Adrenal gland (tissue), 12 donors: Measurements from ENCODE around the gene PGM2. TPM values are rescaled to one million over a fixed set of nuclear protein-coding genes. Genes with fewer than 3 reads are reported as not detected.

Source experiments
- DNase-seq, 7 donors: peaks; one replicate each; pipeline ENCODE4 v3.0.0-alpha.2; 2019 to 2020
- H3K27ac ChIP-seq, 5 donors: fragments of 200-600 bp; sonication (generic) in 4 of 5; 1 replicate in 3 of 5; 2 replicates in 2 of 5; pipeline versions ENCODE4 v1.5.1 to v1.8.0; 2016 to 2020; ENCODE audit warnings: mild to moderate bottlenecking in 1 of 5
- H3K27me3 ChIP-seq: fragments of 200-600 bp; 2 replicates; pipeline ENCODE4 v1.8.0; 2021
- H3K36me3 ChIP-seq, 2 donors: fragments of 200-600 bp; replicated peaks in 1 of 2; 1 replicate in 1 of 2; 2 replicates in 1 of 2; pipeline versions ENCODE4 v1.5.1 to v1.8.0; 2018 to 2022
- H3K4me1 ChIP-seq, 2 donors: fragments of 200-600 bp; replicated peaks in 1 of 2; 1 replicate in 1 of 2; 2 replicates in 1 of 2; pipeline versions ENCODE4 v1.5.1 to v1.8.0; 2018 to 2021
- H3K4me3 ChIP-seq, 4 donors: fragments of 200-600 bp; sonication (generic) in 3 of 4; one replicate each; pipeline ENCODE4 v1.5.1; 2016 to 2018
- H3K9me3 ChIP-seq, 3 donors: fragments of 200-600 bp; sonication (generic) in 1 of 3; replicated peaks in 1 of 3; 1 replicate in 2 of 3; 2 replicates in 1 of 3; pipeline versions ENCODE4 v1.5.1 to v1.8.0; 2016 to 2021
- CTCF ChIP-seq, 6 experiments: fragments of 450-650 bp in 4 of 6; fragments of 200-600 bp in 2 of 6; sonication (generic) in 1 of 6; IDR thresholded peaks; 1 replicate in 5 of 6; 2 replicates in 1 of 6; pipeline versions ENCODE4 v1.5.1 to v1.8.0; 2016 to 2021; ENCODE audit warnings: antibody characterized with exemption in 6 of 6, mild to moderate bottlenecking in 2 of 6, moderate library complexity in 1 of 6
- POLR2A ChIP-seq, 2 donors: fragments of 450-650 bp; IDR thresholded peaks; one replicate each; pipeline ENCODE4 v1.6.1; 2017; ENCODE audit warnings: antibody characterized with exemption in 2 of 2, mild to moderate bottlenecking in 2 of 2, moderate library complexity in 1 of 2
- WGBS, 4 donors: extraction: QIAGEN DNeasy Blood & Tissue Kit in 2 of 4; methylation state at CpG; one replicate each; pipeline versions ENCODE4 v1.1.5 to v1.1.7; 2013 to 2017; 5-methylcytosine and 5-hydroxymethylcytosine counted together
- intact Hi-C, 2 donors: fragments of 100-400 bp; cut with DNase I; formaldehyde crosslinking; loops; one replicate each; pipeline versions ENCODE4 v1.14.1 to v1.15.0; 2022 to 2023
- polyA plus RNA-seq, 3 donors: library from polyadenylated mRNA; stranded (reverse); fragments of 200-250 nt in 2 of 3; fragments of 350-450 nt in 1 of 3; fragmentation: Illumina TruSeq in 1 of 3; extraction: RNeasy Lipid Tissue Mini Kit (QIAGEN cat#74804) in 1 of 3; gene quantifications; one replicate each; pipeline ENCODE4 v1.2.3, GENCODE V29; 2013 to 2014
- total RNA-seq, 9 donors: library from RNA; depleted of rRNA in 4 of 9; stranded (reverse); fragments of >200 nt in 4 of 9; fragments of 120-200 nt in 1 of 9; fragmentation: NEBNext Ultra II Directional in 1 of 9; extraction: Animal tissue kit (Norgen Biotek cat#: 25700) in 1 of 9; gene quantifications; one replicate each; pipeline versions ENCODE4 v1.1.0 to v1.2.4, GENCODE V29; 2013 to 2023
- donor health status: healthy with polysubstance abuse.
- donor health status: Bipolar disorder and iron deficiency.
- donor health status: DM: yes; HTN: yes; CAD: no.
- donor health status: DM: no; HTN: no; CAD: no.
- donor health status: DM: no; HTN: no; CAD: no.
- donor health status: DM: yes; HTN: yes; CAD: no.

Gene PGM2
- total and polyA plus RNA-seq, 12 donors = 6.8 to 59.2 (median 27.2) TPM

GRCh38 chr4:37864786-37865185 lies 38.3 kb downstream of the PGM2 start:
- TF ChIP-seq POLR2A (IDR thresholded peaks at IDR 0.05) (no peak), CTCF (IDR thresholded peaks at IDR 0.05) (no peak)
- DNase-seq = no peak
- H3K36me3 ChIP-seq = peaks cover 0 to 3% of the 10 kb centered on the region in 2 donors
- intact Hi-C loops = no loop called here
- peaks cover 0 to 8% of the 10 kb centered on the region in 2 donors for H3K4me1 ChIP-seq
- H3K9me3 ChIP-seq = no peaks in the 10 kb centered on the region
- H3K27ac ChIP-seq = peak overlapping the region in 1 of 5 donors; percentile 21
- WGBS, 4 donors = 67 to 80% (median 77%) methylated on average over 4 of the region's 4 CpGs
- no peak overlapping the region for H3K4me3 ChIP-seq
- H3K27me3 ChIP-seq = no peaks in the 10 kb centered on the region

GRCh38 chr4:37865450-37865849 lies 39.0 kb downstream of the PGM2 start:
- H3K36me3 ChIP-seq = peaks cover 0 to 3% of the 10 kb centered on the region in 2 donors
- WGBS, 4 donors = 73 to 79% (median 77%) methylated on average over 3 of the region's 3 CpGs
- intact Hi-C loops = no loop called here
- H3K27me3 ChIP-seq = no peaks in the 10 kb centered on the region
- H3K4me3 ChIP-seq = no peak overlapping the region
- TF ChIP-seq POLR2A (IDR thresholded peaks at IDR 0.05) = no peak
- no peak for TF ChIP-seq CTCF (IDR thresholded peaks at IDR 0.05)
- H3K9me3 ChIP-seq = no peaks in the 10 kb centered on the region
- no peak for DNase-seq
- H3K27ac ChIP-seq = peak overlapping the region in 1 of 5 donors; percentile 41
- H3K4me1 ChIP-seq = peaks cover 0 to 8% of the 10 kb centered on the region in 2 donors

GRCh38 chr4:37867102-37867501 lies 40.6 kb downstream of the PGM2 start:
- DNase-seq = no peak
- H3K27me3 ChIP-seq = no peaks in the 10 kb centered on the region
- no peaks in the 10 kb centered on the region for H3K36me3 ChIP-seq
- peaks cover 0 to 8% of the 10 kb centered on the region in 2 donors for H3K4me1 ChIP-seq
- H3K27ac ChIP-seq = no peak overlapping the region
- H3K4me3 ChIP-seq = no peak overlapping the region
- H3K9me3 ChIP-seq = no peaks in the 10 kb centered on the region
- WGBS, 4 donors = 97 to 100% (median 100%) methylated on average over 3 of the region's 3 CpGs
- intact Hi-C loops = no loop called here
- no peak for TF ChIP-seq POLR2A (IDR thresholded peaks at IDR 0.05)
- TF ChIP-seq CTCF (IDR thresholded peaks at IDR 0.05) = no peak

GRCh38 chr4:37868238-37868637 lies 41.8 kb downstream of the PGM2 start:
- peaks cover 9 to 14% of the 10 kb centered on the region in 2 donors for H3K4me1 ChIP-seq
- H3K27me3 ChIP-seq = no peaks in the 10 kb centered on the region
- no peaks in the 10 kb centered on the region for H3K36me3 ChIP-seq
- no peak overlapping the region for H3K4me3 ChIP-seq
- H3K9me3 ChIP-seq = no peaks in the 10 kb centered on the region
- no peak for TF ChIP-seq POLR2A (IDR thresholded peaks at IDR 0.05)
- no peak for TF ChIP-seq CTCF (IDR thresholded peaks at IDR 0.05)
- H3K27ac ChIP-seq = no peak overlapping the region
- no peak for DNase-seq
- WGBS, 4 donors = 88 to 94% (median 91%) methylated on average over 4 of the region's 4 CpGs
- intact Hi-C loops = no loop called here
